H1 (cell line): ENCODE measurements around the gene BCL2. TPM values are rescaled to one million over a fixed set of nuclear protein-coding genes. Genes with fewer than 3 reads are reported as not detected.

ENCODE experiments used
- CTCF ChIA-PET: fragments of 300-600 bp; sonication (Branson Sonifier 250); formaldehyde crosslinking; loops from one replicate; lab custom pipeline; 2021; ENCODE audit not compliant: partially characterized antibody; lab: Charles Lee
- POLR2A ChIA-PET: fragments of 300-600 bp; sonication (Branson Sonifier 250); formaldehyde crosslinking; loops from one replicate; lab custom pipeline; 2021; ENCODE audit warnings: inconsistent platforms; ENCODE audit not compliant: partially characterized antibody; lab: Charles Lee
- DNase-seq, 2 experiments: peaks; one replicate each; pipeline versions ENCODE4 v3.0.0 to v3.0.0-alpha.2; 2010 to 2022; ENCODE audit warnings: low spot score in 2 of 2, low read depth in 1 of 2, mixed read lengths in 1 of 2
- FAIRE-seq: peaks from 2 replicates; lab custom pipeline; 2011; peaks lifted over from hg19 to GRCh38; lab: Jason Lieb, UNC
- H2AFZ ChIP-seq: 2 replicates; pipeline ENCODE4 v1.8.1; 2012; ENCODE audit warnings: low read length, inconsistent platforms
- H2AK5ac ChIP-seq: 2 replicates; pipeline ENCODE4 v1.6.1; 2013; ENCODE audit warnings: low read depth, low read length
- H2BK120ac ChIP-seq: replicated peaks from 2 replicates; pipeline ENCODE3; 2013; ENCODE audit warnings: low read depth, low read length, inconsistent platforms
- H2BK12ac ChIP-seq: 2 replicates; pipeline ENCODE4 v1.6.1; 2013; ENCODE audit warnings: low read depth, low read length
- H2BK15ac ChIP-seq: 2 replicates; pipeline ENCODE4 v1.6.1; 2013; ENCODE audit warnings: low read length
- H2BK20ac ChIP-seq: 2 replicates; pipeline ENCODE4 v1.6.1; 2013; ENCODE audit warnings: low read length
- H2BK5ac ChIP-seq: 2 replicates; pipeline ENCODE4 v1.6.1; 2013; ENCODE audit warnings: low read depth, low read length
- H3K14ac ChIP-seq: 2 replicates; pipeline ENCODE4 v1.6.1; 2013; ENCODE audit warnings: inconsistent platforms; ENCODE audit not compliant: insufficient read length
- H3K18ac ChIP-seq: 2 replicates; pipeline ENCODE4 v1.6.1; 2013; ENCODE audit warnings: low read length; ENCODE audit errors: extremely low read depth
- H3K23ac ChIP-seq: 2 replicates; pipeline ENCODE4 v1.6.1; 2013; ENCODE audit warnings: inconsistent platforms; ENCODE audit not compliant: insufficient read length
- H3K23me2 ChIP-seq: 2 replicates; pipeline ENCODE4 v1.6.1; 2013; ENCODE audit warnings: low read depth, low read length
- H3K27ac ChIP-seq: 2 replicates; pipeline ENCODE4 v1.6.1; 2011; ENCODE audit warnings: low read depth, low read length, inconsistent platforms
- H3K27me3 ChIP-seq, 4 experiments: replicated peaks in 1 of 4; 1 replicate in 1 of 4; 2 replicates in 3 of 4; pipeline versions ENCODE4 v1.6.1 to v1.8.1; 2011 to 2013; ENCODE audit warnings: low read length in 3 of 4, mild to moderate bottlenecking in 3 of 4, inconsistent platforms in 2 of 4, mixed read lengths in 2 of 4, moderate library complexity in 1 of 4; ENCODE audit not compliant: control insufficient read depth in 3 of 4, insufficient read depth in 3 of 4; ENCODE audit errors: extremely low read depth in 1 of 4
- H3K36me3 ChIP-seq, 4 experiments: 2 replicates each; pipeline versions ENCODE4 v1.6.1 to v1.8.1; 2011 to 2013; ENCODE audit warnings: mild to moderate bottlenecking in 4 of 4, low read length in 3 of 4, moderate library complexity in 2 of 4, control low read depth in 1 of 4, inconsistent platforms in 1 of 4; ENCODE audit not compliant: insufficient read depth in 4 of 4, control insufficient read depth in 2 of 4
- H3K4ac ChIP-seq: replicated peaks from 2 replicates; pipeline ENCODE3; 2013; ENCODE audit warnings: low read length, low read depth, mixed read lengths, inconsistent platforms; ENCODE audit not compliant: insufficient read length
- H3K4me1 ChIP-seq, 4 experiments: replicated peaks in 1 of 4; 1 replicate in 1 of 4; 2 replicates in 3 of 4; pipeline versions ENCODE4 v1.6.1 to v1.8.1; 2011 to 2013; ENCODE audit warnings: low read length in 3 of 4, inconsistent platforms in 2 of 4, mixed read lengths in 1 of 4; ENCODE audit not compliant: insufficient read depth in 4 of 4, control insufficient read depth in 3 of 4
- H3K4me2 ChIP-seq, 2 experiments: 2 replicates each; pipeline versions ENCODE4 v1.6.1 to v1.8.1; 2011 to 2013; ENCODE audit warnings: low read depth in 2 of 2, low read length in 2 of 2, control low read depth in 1 of 2, inconsistent platforms in 1 of 2, mild to moderate bottlenecking in 1 of 2; ENCODE audit not compliant: insufficient read depth in 1 of 2
- H3K4me3 ChIP-seq, 4 experiments: fragments of 200-600, 300-600 bp in 1 of 4; sonication (generic), shearing (Covaris generic), sonication (Bioruptor Twin) in 1 of 4; 2 replicates each; pipeline versions ENCODE4 v1.5.1 to v1.8.1; 2011 to 2016; ENCODE audit warnings: low read length in 4 of 4, low read depth in 3 of 4, control low read depth in 2 of 4, inconsistent platforms in 2 of 4, mild to moderate bottlenecking in 2 of 4, mixed read lengths in 1 of 4, moderate library complexity in 1 of 4; ENCODE audit not compliant: insufficient read depth in 2 of 4; ENCODE audit errors: extremely low read depth in 1 of 4
- H3K56ac ChIP-seq: replicated peaks from 2 replicates; pipeline ENCODE3; 2013; ENCODE audit warnings: low read depth, mild to moderate bottlenecking, mixed read lengths, low read length, inconsistent platforms; ENCODE audit not compliant: insufficient read length
- H3K79me1 ChIP-seq: 2 replicates; pipeline ENCODE4 v1.6.1; 2013; ENCODE audit warnings: low read depth, low read length, control low read depth
- H3K79me2 ChIP-seq, 2 experiments: 2 replicates each; pipeline versions ENCODE4 v1.6.1 to v1.8.1; 2012 to 2013; ENCODE audit warnings: low read length in 2 of 2, mild to moderate bottlenecking in 2 of 2, inconsistent platforms in 1 of 2; ENCODE audit not compliant: insufficient read depth in 2 of 2, control insufficient read depth in 1 of 2
- H3K9ac ChIP-seq, 4 experiments: replicated peaks in 1 of 4; 1 replicate in 1 of 4; 2 replicates in 3 of 4; pipeline versions ENCODE4 v1.6.1 to v1.8.1; 2011 to 2013; ENCODE audit warnings: low read depth in 3 of 4, low read length in 3 of 4, control low read depth in 2 of 4, mild to moderate bottlenecking in 2 of 4, moderate library complexity in 2 of 4, inconsistent platforms in 1 of 4; ENCODE audit errors: extremely low read depth in 1 of 4
- H3K9me3 ChIP-seq, 2 experiments: 2 replicates each; pipeline versions ENCODE4 v1.6.1 to v1.8.1; 2012 to 2013; ENCODE audit warnings: mild to moderate bottlenecking in 2 of 2, moderate library complexity in 2 of 2, control low read depth in 1 of 2, inconsistent platforms in 1 of 2, low read depth in 1 of 2, low read length in 1 of 2, mixed read lengths in 1 of 2; ENCODE audit not compliant: insufficient read depth in 2 of 2
- H4K20me1 ChIP-seq, 2 experiments: replicated peaks in 1 of 2; 2 replicates each; pipeline versions ENCODE3 to v1.8.1; 2011 to 2013; ENCODE audit warnings: inconsistent platforms in 2 of 2, low read length in 2 of 2, mild to moderate bottlenecking in 1 of 2; ENCODE audit not compliant: insufficient read depth in 2 of 2, control insufficient read depth in 1 of 2
- H4K5ac ChIP-seq: 2 replicates; pipeline ENCODE4 v1.6.1; 2013; ENCODE audit warnings: low read length, low read depth, mixed read lengths, inconsistent platforms; ENCODE audit not compliant: insufficient read length
- H4K8ac ChIP-seq: 2 replicates; pipeline ENCODE4 v1.8.0; 2013; ENCODE audit warnings: mild to moderate bottlenecking, moderate library complexity, low read length, inconsistent platforms; ENCODE audit not compliant: insufficient read depth; ENCODE audit errors: extremely low read depth
- H4K91ac ChIP-seq: replicated peaks from 2 replicates; pipeline ENCODE3; 2013; ENCODE audit warnings: low read length, mixed read lengths, inconsistent platforms; ENCODE audit not compliant: insufficient read length
- WGBS, 2 experiments: shearing (Covaris generic) in 1 of 2; methylation state at CpG; one replicate each; pipeline versions ENCODE4 v1.1.6 to v1.1.7; 2013 to 2015; ENCODE audit warnings: low lambda C conversion rate in 2 of 2, mixed read lengths in 2 of 2, inconsistent platforms in 1 of 2, low coverage in 1 of 2, missing lambda C conversion rate in 1 of 2; ENCODE audit not compliant: insufficient replicate concordance in 2 of 2, insufficient coverage in 1 of 2, insufficient read length in 1 of 2; ENCODE audit errors: extremely low coverage in 1 of 2, missing lambda C conversion rate in 1 of 2; 5-methylcytosine and 5-hydroxymethylcytosine counted together
- polyA plus RNA-seq, 7 experiments: library from polyadenylated mRNA; depleted of rRNA in 3 of 7; stranded (reverse) in 5 of 7; unstranded in 2 of 7; fragments of >200 nt in 5 of 7; fragments of 200-250 nt in 2 of 7; gene quantifications; 1 replicate in 5 of 7; 2 replicates in 1 of 7; 4 replicates in 1 of 7; pipeline versions ENCODE4 v1.2.1 to v1.2.3, GENCODE V29; 2011 to 2013; ENCODE audit warnings: missing spikeins in 2 of 7, mixed read lengths in 2 of 7
- total RNA-seq: library from RNA; stranded (reverse); fragmentation: NEBNext Ultra II Directional; extraction: Animal tissue kit (Norgen Biotek cat#: 25700); gene quantifications from 2 replicates; pipeline ENCODE4 v1.2.1, GENCODE V29; 2021

The BCL2 gene
- total and polyA plus RNA-seq, 2 of the 8 experiments (the other 6 are each of a cell fraction or from before 2014, with no cell fraction given) = 0.59 to 4.5 TPM

DNA sequence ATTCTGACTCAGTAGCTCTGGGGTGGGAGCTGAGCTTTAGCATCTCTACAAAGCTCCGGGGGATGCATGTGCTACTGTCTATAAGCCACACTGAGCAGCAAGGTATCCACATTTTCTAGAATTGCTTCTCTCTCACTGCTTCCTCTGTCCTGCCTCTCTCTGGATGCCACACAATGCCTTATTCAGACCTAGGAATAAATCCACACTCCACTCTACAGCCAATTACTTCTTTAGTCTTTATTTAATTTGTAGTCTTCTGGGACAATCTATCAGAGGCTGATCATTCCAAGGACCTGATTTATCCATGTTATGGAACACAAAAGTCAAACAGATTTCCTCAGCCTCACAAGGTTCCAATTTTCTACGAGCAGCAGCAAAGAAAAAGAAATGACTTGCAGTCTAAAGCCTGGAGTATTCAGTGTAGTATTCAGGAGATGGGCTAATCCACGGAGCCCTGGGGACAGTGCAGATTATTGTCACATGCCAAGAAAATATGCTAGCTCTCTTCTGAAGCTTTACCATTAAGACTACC, 4.4 kb downstream of the BCL2 start:
- CTCF ChIA-PET = interaction anchor here (0.7 to 2.2 kb wide), 9 partner anchors 9 to 729 kb away, joined by 3 to 6 read pairs (median 3); no protein-coding TSS in a partner anchor

More for the DNA sequence above, 4.4 kb downstream of the BCL2 start:
- Histone ChIP-seq H2BK12ac (no peak overlapping the region), H2BK5ac (no peak overlapping the region), H3K14ac (no peak overlapping the region), H4K91ac (no peak overlapping the region), H4K5ac (no peak overlapping the region), H2AK5ac (no peak overlapping the region), H3K4me1 (peaks cover 0 to 3% (median 0%) of the 10 kb centered on the region in 4 experiments; a peak in 1 of 7 replicates), H3K4me2 (no peak overlapping the region), H2BK120ac (no peak overlapping the region), H3K9me3 (no peaks in the 10 kb centered on the region), H4K8ac (no peak overlapping the region), H3K4ac (no peak overlapping the region), H3K4me3 (no peak overlapping the region), H3K36me3 (no peaks in the 10 kb centered on the region), H3K79me2 (no peaks in the 10 kb centered on the region; a peak in 1 of 4 replicates), H3K18ac (no peak overlapping the region), H3K56ac (no peak overlapping the region), H3K79me1 (no peaks in the 10 kb centered on the region), H3K9ac (no peak overlapping the region), H3K27ac (no peak overlapping the region), H3K27me3 (peaks cover 0 to 22% (median 13%) of the 10 kb centered on the region in 4 experiments; a peak in 6 of 7 replicates), H2AFZ (no peak overlapping the region), H2BK15ac (no peak overlapping the region), H3K23ac (no peak overlapping the region), H4K20me1 (peaks cover 0 to 3% of the 10 kb centered on the region in 2 experiments), H3K23me2 (peaks cover 3% of the 10 kb centered on the region; the same call in 1 of the 2 replicates), H2BK20ac (no peak overlapping the region)
- 86% methylated on average over 3 of the region's 3 CpGs; no CpG with 5 or more reads in 1 of the 2 experiments for WGBS, 2 experiments
- FAIRE-seq = no peak
- POLR2A ChIA-PET = no interaction called here
- DNase-seq = no peak
